Measurements from ENCODE around the gene HIP1R.

Gene HIP1R

GRCh38 chr12:122869207-122869973, 34.1 kb downstream of the HIP1R start:
- Histone ChIP-seq H3K27me3 (ENCODE audit: control insufficient read depth in 1 of 2, insufficient read depth in 1 of 2, low read length in 2 of 2) (no peaks in the 10 kb centered on the region), H2BK5ac (ENCODE audit: low read depth, low read length, poor library complexity, severe bottlenecking) (no peak overlapping the region)
- over 99% methylated on average over 7 of the region's 8 CpGs for WGBS

GRCh38 chr12:122870163-122870842, 35.0 kb downstream of the HIP1R start:
- peak overlapping the region; percentile 87 for H3K9ac ChIP-seq (ENCODE audit: low read length)
- no peak overlapping the region for H3K23ac ChIP-seq (ENCODE audit: low read length in 2 of 2)
- no peaks in the 10 kb centered on the region for H3K27me3 ChIP-seq (ENCODE audit: control insufficient read depth in 1 of 2, insufficient read depth in 1 of 2, low read length in 2 of 2)
- no peak overlapping the region for H2BK120ac ChIP-seq (ENCODE audit: low read depth, low read length)
- no peak overlapping the region for H2AFZ ChIP-seq (ENCODE audit: low read depth, low read length)
- peaks cover 29% of the 10 kb centered on the region for H3K79me1 ChIP-seq (replicated peaks; ENCODE audit: low read length, poor library complexity, severe bottlenecking)
- H3K18ac ChIP-seq (ENCODE audit: low read depth in 1 of 2, low read length in 2 of 2): peak overlapping the region in 1 of 2 experiments; percentile 27
- no peaks in the 10 kb centered on the region for H3K9me3 ChIP-seq (ENCODE audit: control insufficient read depth, low read length)
- peaks cover 28% of the 10 kb centered on the region for H3K4me1 ChIP-seq (ENCODE audit: control insufficient read depth, insufficient read depth, low read depth, low read length)
- 97% methylated on average over 8 of the region's 11 CpGs for WGBS
- H2BK5ac ChIP-seq (ENCODE audit: low read depth, low read length, poor library complexity, severe bottlenecking): no peak overlapping the region
- no peak overlapping the region for H4K91ac ChIP-seq (ENCODE audit: low read length)
- peak overlapping the region in 1 of 2 experiments; percentile 69 for H3K4me3 ChIP-seq (ENCODE audit: insufficient read depth in 1 of 2, low read depth in 1 of 2, low read length in 2 of 2)
- H3K27ac ChIP-seq (ENCODE audit: low read length, poor library complexity, severe bottlenecking): no peak overlapping the region
- H2AK5ac ChIP-seq (ENCODE audit: low read length, severe bottlenecking): peak overlapping the region; percentile 40
- H2BK12ac ChIP-seq (ENCODE audit: low read length in 2 of 2): no peak overlapping the region
- H4K8ac ChIP-seq (ENCODE audit: low read length): no peak overlapping the region
- no peak for DNase-seq
- H3K14ac ChIP-seq (ENCODE audit: low read length in 2 of 2): no peak overlapping the region
- H2BK15ac ChIP-seq (ENCODE audit: low read depth, poor library complexity, severe bottlenecking): peak overlapping the region; percentile 38
- no peak overlapping the region for H3K4me2 ChIP-seq (ENCODE audit: low read length, poor library complexity, severe bottlenecking)
- H3K36me3 ChIP-seq (ENCODE audit: control insufficient read depth in 1 of 2, insufficient read depth in 2 of 2, low read depth in 1 of 2, low read length in 2 of 2): peaks cover 53 to 56% of the 10 kb centered on the region in 2 experiments
- peak overlapping the region in 1 of 2 experiments; percentile 37 for H3K4ac ChIP-seq (ENCODE audit: low read depth in 1 of 2, low read length in 2 of 2)

More at GRCh38 chr12:122869207-122869973, 34.1 kb downstream of the HIP1R start:
- no peak for DNase-seq
- no peak overlapping the region for H3K4me3 ChIP-seq (ENCODE audit: insufficient read depth in 1 of 2, low read depth in 1 of 2, low read length in 2 of 2)
- H3K18ac ChIP-seq (ENCODE audit: low read depth in 1 of 2, low read length in 2 of 2): no peak overlapping the region
- no peak overlapping the region for H2BK120ac ChIP-seq (ENCODE audit: low read depth, low read length)
- no peak overlapping the region for H3K27ac ChIP-seq (ENCODE audit: low read length, poor library complexity, severe bottlenecking)
- H2AFZ ChIP-seq (ENCODE audit: low read depth, low read length): no peak overlapping the region
- H3K36me3 ChIP-seq (ENCODE audit: control insufficient read depth in 1 of 2, insufficient read depth in 2 of 2, low read depth in 1 of 2, low read length in 2 of 2): peaks cover 61 to 65% of the 10 kb centered on the region in 2 experiments
- H2BK12ac ChIP-seq (ENCODE audit: low read length in 2 of 2): no peak overlapping the region
- H2BK15ac ChIP-seq (ENCODE audit: low read depth, poor library complexity, severe bottlenecking): no peak overlapping the region
- no peak overlapping the region for H3K14ac ChIP-seq (ENCODE audit: low read length in 2 of 2)
- no peak overlapping the region for H4K8ac ChIP-seq (ENCODE audit: low read length)
- peaks cover 37% of the 10 kb centered on the region for H3K4me1 ChIP-seq (ENCODE audit: control insufficient read depth, insufficient read depth, low read depth, low read length)
- no peak overlapping the region for H3K4me2 ChIP-seq (ENCODE audit: low read length, poor library complexity, severe bottlenecking)
- H2AK5ac ChIP-seq (ENCODE audit: low read length, severe bottlenecking): no peak overlapping the region
- H3K4ac ChIP-seq (ENCODE audit: low read depth in 1 of 2, low read length in 2 of 2): no peak overlapping the region
- H4K91ac ChIP-seq (ENCODE audit: low read length): no peak overlapping the region
- no peak overlapping the region for H3K23ac ChIP-seq (ENCODE audit: low read length in 2 of 2)
- H3K9me3 ChIP-seq (ENCODE audit: control insufficient read depth, low read length): no peaks in the 10 kb centered on the region
- H3K9ac ChIP-seq (ENCODE audit: low read length): no peak overlapping the region
- peaks cover 29% of the 10 kb centered on the region for H3K79me1 ChIP-seq (replicated peaks; ENCODE audit: low read length, poor library complexity, severe bottlenecking)

- peak overlapping the region; percentile 71 for H2BK120ac ChIP-seq (ENCODE audit: low read depth, low read length)
- H3K27ac ChIP-seq (ENCODE audit: low read length, poor library complexity, severe bottlenecking): peak overlapping the region; percentile 76
- H2BK12ac ChIP-seq (ENCODE audit: low read length in 2 of 2): no peak overlapping the region
- H3K4me1 ChIP-seq (ENCODE audit: control insufficient read depth, insufficient read depth, low read depth, low read length): peaks cover 25% of the 10 kb centered on the region
- peak; percentile 63 for DNase-seq
- H3K27me3 ChIP-seq (ENCODE audit: control insufficient read depth in 1 of 2, insufficient read depth in 1 of 2, low read length in 2 of 2): no peaks in the 10 kb centered on the region
- H2AK5ac ChIP-seq (ENCODE audit: low read length, severe bottlenecking): peak overlapping the region; percentile 79
- peak overlapping the region; percentile 78 for H4K8ac ChIP-seq (ENCODE audit: low read length)
- peak overlapping the region; percentile 51 for H3K4me2 ChIP-seq (ENCODE audit: low read length, poor library complexity, severe bottlenecking)
- H3K9me3 ChIP-seq (ENCODE audit: control insufficient read depth, low read length): no peaks in the 10 kb centered on the region
- peak overlapping the region; percentile 81 for H4K91ac ChIP-seq (ENCODE audit: low read length)
- H3K18ac ChIP-seq (ENCODE audit: low read depth in 1 of 2, low read length in 2 of 2): peak overlapping the region; percentile 85 to 92
- peak overlapping the region; percentile 87 for H3K9ac ChIP-seq (ENCODE audit: low read length)
- no peak overlapping the region for H2BK5ac ChIP-seq (ENCODE audit: low read depth, low read length, poor library complexity, severe bottlenecking)
- no peak overlapping the region for H3K23ac ChIP-seq (ENCODE audit: low read length in 2 of 2)
- H3K4ac ChIP-seq (ENCODE audit: low read depth in 1 of 2, low read length in 2 of 2): peak overlapping the region; percentile 81 to 83
- WGBS: 63% methylated on average over 15 of the region's 15 CpGs
- peaks cover 45 to 48% of the 10 kb centered on the region in 2 experiments for H3K36me3 ChIP-seq (ENCODE audit: control insufficient read depth in 1 of 2, insufficient read depth in 2 of 2, low read depth in 1 of 2, low read length in 2 of 2)
- peak overlapping the region in 1 of 2 experiments; percentile 69 for H3K4me3 ChIP-seq (ENCODE audit: insufficient read depth in 1 of 2, low read depth in 1 of 2, low read length in 2 of 2)
- peaks cover 25% of the 10 kb centered on the region for H3K79me1 ChIP-seq (replicated peaks; ENCODE audit: low read length, poor library complexity, severe bottlenecking)
- H3K14ac ChIP-seq (ENCODE audit: low read length in 2 of 2): no peak overlapping the region
- H2AFZ ChIP-seq (ENCODE audit: low read depth, low read length): no peak overlapping the region
- H2BK15ac ChIP-seq (ENCODE audit: low read depth, poor library complexity, severe bottlenecking): no peak overlapping the region
Measured at GRCh38 chr12:122870867-122871664, 35.8 kb downstream of the HIP1R start.
